ENCODE results near the gene EZH2.

The EZH2 gene

DNA sequence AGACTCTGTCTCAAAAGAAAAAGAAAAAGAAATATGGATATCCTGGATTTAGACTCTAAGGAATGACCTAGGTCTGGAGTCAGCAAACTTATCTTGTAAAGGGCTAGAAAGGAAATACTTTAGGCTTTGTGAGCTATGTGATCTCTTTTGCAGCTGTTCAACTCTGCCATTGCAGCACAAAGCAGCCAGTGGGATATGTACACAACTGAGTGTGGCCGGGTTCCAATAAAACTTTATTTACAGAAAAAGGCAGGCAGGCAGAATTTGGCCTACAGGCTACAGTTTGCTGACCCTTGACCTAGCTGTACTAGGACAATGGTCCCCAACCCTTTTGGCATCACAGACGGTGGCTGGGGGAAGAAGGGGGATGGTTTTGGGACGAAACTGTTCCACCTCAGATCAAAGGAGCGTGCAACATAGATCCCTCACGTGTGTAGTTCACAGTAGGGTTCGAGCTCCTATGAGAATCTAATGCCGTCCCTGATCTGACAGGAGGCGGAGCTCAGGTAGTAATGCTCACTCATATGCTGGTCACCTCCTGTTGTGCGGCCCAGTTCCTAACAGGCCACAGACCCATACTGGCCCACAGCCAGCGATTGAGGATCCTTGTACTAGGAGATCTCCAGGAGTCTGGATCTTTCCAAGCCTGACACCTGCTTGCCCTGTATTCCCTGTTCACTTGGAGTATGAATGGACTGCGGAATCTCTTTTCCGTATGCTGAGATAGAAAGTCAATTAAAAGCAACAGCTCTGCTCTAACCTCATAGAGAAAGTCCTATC is 122.4 kb downstream of the EZH2 start:
- DNase-seq = no peak

All from activated T-cell treated with anti-CD3 and anti-CD28 coated beads, Interleukin-2, amount 50 U/mL, for 1 hour (primary cell).